ENCODE measurements around the gene TUT7. TPM values are rescaled to one million over a fixed set of nuclear protein-coding genes. Genes with fewer than 3 reads are reported as not detected.
A peak's percentile ranks its signal among the peaks of the same experiment; 100 is the strongest.

TUT7 gene
- total RNA-seq, 1 donor from 2014 or later = 15.9 TPM

GRCh38 chr9:86279839-86280238, 74.4 kb downstream of the TUT7 start:
- ATAC-seq (no peak), DNase-seq (no peak)
- intact Hi-C loops (cut with micrococcal nuclease) = no loop called here

DNA sequence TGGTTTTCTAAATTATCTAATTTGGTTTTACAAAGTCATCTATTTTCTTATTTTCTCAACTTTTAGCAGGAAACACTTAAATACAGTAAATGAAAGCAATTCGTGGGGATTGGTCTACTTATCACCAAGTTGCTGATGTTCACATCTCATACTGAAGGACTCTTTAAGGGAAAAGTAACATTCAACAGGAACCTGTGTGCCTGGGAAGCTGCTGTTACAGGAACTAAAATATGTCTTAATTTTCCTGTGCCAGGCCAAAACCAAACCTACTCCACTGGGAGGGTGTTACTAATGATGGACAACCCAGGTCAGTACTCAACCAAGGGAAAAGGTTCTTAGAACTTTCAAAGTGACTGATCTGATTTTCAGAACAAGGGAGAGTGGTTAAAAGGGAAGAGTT, 77.1 kb downstream of the TUT7 start:
- no peak for ATAC-seq
- DNase-seq = no peak
- intact Hi-C loops (cut with micrococcal nuclease) = no loop called here

GRCh38 chr9:86275962-86276361, 78.2 kb downstream of the TUT7 start:
- ATAC-seq = peak; percentile 19
- intact Hi-C loops (cut with micrococcal nuclease) = no loop called here
- no peak for DNase-seq

DNA sequence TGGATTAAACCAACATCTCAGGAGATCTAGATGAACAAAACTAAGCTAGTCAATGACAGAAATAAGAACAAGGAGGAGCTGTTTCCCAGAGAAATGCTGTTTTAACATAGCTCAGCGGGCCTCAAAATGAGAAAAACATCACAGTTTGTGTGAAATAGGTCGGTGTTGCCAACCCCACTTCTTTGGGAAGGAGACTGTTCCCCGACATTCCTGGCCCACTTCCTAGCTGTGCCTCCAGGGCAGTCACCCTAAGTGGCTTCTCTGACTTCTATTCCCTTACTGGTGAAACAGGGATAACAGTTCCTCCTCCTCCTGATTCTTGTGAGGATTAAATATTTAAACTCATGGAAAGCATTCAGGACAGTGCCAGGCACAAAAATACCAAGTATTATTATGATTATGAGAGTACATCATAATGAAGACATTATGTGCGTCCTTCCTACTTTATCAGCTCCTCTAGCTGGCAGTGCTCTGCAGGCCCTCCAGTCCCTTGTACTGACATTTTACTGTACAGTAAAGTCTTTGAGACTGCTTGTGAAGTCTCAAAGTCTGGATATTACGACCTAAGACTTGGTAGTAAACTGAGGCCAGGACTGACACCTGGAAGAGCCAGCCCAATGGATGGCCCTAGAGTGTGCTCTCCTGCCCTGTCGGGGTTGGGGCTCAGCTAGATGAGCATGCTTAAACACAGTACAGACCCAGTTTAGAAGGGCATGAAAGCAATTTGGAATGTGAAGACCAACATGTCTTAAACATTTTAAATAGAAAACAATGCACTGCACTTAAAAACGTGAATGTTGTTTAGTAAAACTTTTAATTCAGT, 79.2 kb downstream of the TUT7 start:
- peak; percentile 43 for ATAC-seq
- DNase-seq = no peak
- intact Hi-C loops (cut with micrococcal nuclease) = no loop called here

DNA sequence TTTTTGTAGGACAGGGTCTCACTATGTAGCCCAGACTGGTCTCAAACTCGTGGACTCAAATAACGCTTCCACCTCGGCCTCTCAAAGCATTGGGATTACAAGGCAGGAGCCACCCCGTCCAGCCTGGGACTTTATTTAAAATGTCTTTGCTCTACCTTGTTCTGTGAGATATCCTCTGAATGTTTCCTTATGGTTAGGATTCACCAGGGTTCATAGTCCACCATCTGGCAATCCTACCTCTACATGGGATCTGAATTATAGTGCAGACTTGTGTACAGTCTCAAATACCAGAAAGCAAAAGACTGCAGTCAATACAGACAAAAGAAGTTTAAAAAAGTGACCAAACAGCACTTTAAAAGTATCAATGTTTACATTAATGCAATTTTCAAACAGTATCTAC, 82.0 kb downstream of the TUT7 start:
- ATAC-seq (no peak), DNase-seq (no peak)
- intact Hi-C loops (cut with micrococcal nuclease) = no loop called here

GRCh38 chr9:86263876-86264275, 90.3 kb downstream of the TUT7 start:
- ATAC-seq (no peak), DNase-seq (no peak)
- intact Hi-C loops (cut with micrococcal nuclease) = no loop called here

- ATAC-seq (peak; percentile 28), DNase-seq (no peak)
- intact Hi-C loops (cut with micrococcal nuclease) = no loop called here
Observed at GRCh38 chr9:86262492-86262891, 91.7 kb downstream of the TUT7 start.

DNA sequence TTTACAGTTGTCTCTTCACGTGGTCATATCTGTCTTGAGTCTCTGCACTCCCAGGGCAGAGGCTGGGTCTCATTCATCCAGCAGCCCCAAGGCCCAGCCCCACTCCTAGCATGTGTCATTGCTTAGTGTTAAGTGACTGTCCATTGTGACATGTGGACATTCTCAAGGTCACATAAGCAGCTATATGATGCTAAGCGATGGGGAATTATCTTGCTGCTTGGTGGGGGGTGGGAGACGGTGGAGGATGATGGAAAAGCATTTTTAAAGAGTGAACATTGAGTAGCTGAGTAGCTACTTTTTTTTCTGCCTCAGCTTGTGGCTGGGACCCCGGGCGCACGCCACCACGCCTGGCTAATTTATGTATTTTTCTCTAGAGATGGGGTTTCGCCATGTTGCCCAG, 94.7 kb downstream of the TUT7 start, which contains the start of gene C9orf153:
C9orf153 (minus strand) TSS at position 101 of the 400 bp plus-strand sequence. CDS start 30,054 bp downstream, outside the sequence.
- intact Hi-C loops (cut with micrococcal nuclease) = no loop called here
- no peak for ATAC-seq
- no peak for DNase-seq

DNA sequence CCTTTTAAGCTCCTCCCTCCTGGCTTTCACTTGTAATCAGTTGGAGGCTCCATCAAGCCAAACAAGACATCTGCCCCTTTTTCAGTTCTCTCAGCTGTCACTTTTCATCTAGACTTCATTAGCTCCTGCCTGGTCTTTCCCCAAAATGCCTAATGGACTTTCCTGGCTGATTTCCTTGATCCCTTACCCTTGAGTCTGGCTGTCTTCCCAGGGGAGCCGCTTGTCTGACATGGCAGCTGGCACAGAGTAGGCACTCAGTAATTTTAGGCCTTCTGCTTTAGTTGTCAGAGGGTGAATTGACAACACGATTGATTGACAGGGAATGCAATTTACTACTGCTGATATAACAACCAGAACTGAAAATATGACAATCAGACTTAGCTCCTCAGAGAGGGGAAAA, 96.8 kb downstream of the TUT7 start:
- intact Hi-C loops (cut with micrococcal nuclease) = no loop called here
- ATAC-seq (peak; percentile 79), DNase-seq (peak; percentile 44)

DNA sequence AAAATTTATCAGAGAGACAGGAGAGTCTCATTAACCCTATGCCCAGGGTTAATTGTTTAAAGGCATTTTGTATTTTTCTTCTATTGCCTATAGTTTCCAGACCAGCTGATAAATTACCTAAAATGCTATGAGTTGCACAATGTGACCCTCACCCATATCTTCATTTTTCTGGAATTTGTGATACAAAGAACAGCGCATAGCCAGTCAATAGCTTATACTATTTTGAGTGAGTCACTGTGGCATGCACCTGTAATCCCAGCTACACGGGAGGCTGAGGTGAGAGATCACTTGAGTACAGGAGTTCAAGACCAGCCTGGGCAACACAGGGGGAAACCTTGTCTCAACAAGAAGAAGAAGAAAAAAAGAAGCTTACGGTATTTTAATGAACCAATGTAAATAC, 97.6 kb downstream of the TUT7 start:
- intact Hi-C loops (cut with micrococcal nuclease) = no loop called here
- ATAC-seq (no peak), DNase-seq (no peak)

- intact Hi-C loops (cut with micrococcal nuclease) = no loop called here
- no peak for DNase-seq
- no peak for ATAC-seq
Observed at GRCh38 chr9:86253577-86253976, 100.6 kb downstream of the TUT7 start.

- no peak for ATAC-seq
- intact Hi-C loops (cut with micrococcal nuclease) = no loop called here
- no peak for DNase-seq
Observed at GRCh38 chr9:86252870-86253269, 101.3 kb downstream of the TUT7 start.

DNA sequence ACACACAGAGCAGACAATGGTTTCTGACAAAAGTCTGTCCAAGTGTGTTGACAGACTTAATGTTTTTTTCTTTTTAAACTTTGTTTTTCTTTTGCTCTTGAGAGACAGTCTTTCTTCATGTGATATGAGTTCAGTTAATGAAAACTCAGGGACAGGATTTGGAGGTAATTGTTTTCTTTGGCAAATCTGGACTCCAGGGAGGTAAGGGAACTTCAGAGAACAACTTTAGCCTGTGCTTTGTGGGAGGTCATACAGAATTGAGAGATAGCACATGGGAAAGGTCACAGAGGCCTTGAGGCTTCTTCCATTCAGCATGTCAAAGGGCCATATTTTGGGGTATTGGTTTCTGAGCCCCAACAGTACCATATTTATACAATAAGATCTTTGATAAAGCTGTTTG, 104.1 kb downstream of the TUT7 start:
- intact Hi-C loops (cut with micrococcal nuclease) = no loop called here

DNA sequence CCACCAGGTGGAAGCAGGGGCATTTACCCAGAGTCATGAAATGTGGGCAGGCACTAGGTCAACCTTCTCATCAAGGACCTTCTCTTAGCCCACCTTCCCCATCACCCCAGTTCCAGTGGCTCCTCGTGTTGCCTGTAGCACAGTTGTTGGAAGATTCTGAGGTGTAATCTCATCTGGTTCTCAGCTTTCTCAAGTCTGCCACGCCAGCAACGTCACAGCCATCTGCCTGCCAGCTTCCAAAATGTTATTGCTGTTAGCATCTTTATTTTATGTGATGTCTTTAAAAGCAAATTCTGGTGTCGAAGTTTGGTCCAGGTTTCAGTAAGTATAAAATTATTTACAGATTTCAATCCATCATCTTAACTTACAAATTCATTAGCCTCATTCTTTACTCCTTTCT, 105.5 kb downstream of the TUT7 start:
- ATAC-seq (no peak), DNase-seq (no peak)
- intact Hi-C loops (cut with micrococcal nuclease) = no loop called here

More for the DNA sequence above, 104.1 kb downstream of the TUT7 start:
- ATAC-seq = no peak
- no peak for DNase-seq

- DNase-seq = peak; percentile 43
- ATAC-seq = peak; percentile 85
Observed at GRCh38 chr9:86246752-86247161, 107.5 kb downstream of the TUT7 start.

DNA sequence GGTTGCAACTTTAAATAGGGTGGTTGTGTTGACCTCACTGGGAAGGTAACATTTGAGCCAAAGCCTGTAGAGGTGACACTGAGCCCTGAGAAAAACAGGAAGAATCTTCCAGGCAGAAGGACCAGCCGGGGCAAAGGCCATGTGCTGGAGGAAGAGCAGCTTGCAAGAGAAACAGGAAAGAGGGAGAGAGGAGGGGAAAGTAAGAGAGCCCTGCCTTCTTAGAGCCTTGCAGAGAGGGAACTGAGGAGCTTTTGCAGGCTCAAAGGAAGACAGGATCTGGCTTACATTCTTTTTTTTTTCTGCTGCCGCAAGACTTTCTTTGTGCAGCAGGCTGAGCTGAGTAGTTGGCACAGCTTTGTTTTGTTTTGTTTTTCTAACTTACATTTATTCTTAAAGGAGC, 112.1 kb downstream of the TUT7 start:
- intact Hi-C loops (cut with micrococcal nuclease) = no loop called here
- ATAC-seq = peak; percentile 32
- DNase-seq = no peak

More at GRCh38 chr9:86246752-86247161, 107.5 kb downstream of the TUT7 start:
- intact Hi-C loops (cut with micrococcal nuclease) = no loop called here

DNA sequence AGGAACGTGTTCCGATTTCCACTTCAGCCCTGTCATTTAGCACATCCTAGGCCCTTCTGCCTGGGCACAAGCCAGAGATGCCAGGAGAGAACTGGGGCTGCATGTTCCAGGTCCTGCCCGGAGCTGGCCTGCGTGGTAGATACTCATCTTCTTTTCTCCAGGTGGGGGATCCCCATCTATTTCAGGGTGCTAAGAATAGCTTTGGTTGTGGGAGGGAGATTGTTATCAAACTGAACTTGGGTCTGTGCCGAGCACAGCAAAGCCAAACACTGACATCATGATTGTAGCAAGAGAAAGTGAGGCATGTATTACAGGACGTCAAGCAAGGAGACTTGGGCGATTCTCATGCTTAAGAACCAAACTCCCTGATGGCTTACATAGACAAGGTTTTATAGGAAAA, 113.0 kb downstream of the TUT7 start:
- ATAC-seq = no peak
- intact Hi-C loops (cut with micrococcal nuclease) = no loop called here

DNA sequence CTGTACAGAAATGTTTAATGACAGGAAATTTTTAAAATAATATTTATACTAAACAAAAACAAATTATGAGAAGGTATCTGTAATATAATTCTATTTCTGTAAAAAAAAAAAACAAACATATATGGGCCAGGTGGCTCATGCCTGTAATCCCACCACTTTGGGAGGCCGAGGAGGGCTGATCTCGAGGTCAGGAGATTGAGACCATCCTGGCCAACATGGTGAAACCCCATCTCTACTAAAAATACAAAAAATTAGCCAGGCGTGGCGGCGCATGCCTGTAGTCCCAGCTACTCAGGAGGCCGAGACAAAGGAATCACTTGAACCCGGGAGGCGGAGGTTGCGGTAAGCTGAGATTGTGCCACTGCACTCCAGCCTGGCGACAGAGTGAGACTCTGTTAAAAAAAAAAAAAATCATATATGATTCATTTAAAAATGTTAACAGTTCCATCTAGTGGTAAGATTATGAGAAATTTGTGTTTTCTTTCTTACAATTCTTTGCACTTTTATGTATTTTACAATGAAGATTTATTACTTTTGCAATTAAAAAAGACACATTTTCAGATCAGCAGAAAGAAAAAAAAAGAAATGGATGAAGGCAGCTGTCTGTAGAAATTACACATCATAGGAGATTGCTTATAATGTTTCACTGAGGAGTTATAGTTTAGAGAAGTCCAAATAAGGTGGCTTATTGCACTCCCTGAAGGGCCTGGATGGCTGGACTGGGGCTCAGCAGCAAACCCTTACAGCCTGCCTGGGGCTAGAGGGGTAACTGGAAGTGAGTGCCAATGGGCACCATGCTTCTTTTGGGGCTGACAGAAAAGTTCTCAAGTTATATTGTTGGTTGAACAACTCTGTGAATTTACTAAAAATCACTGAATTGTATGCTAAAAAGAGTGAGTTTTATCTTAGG, 115.1 kb downstream of the TUT7 start:
- intact Hi-C loops (cut with micrococcal nuclease) = no loop called here
- DNase-seq (no peak), ATAC-seq (no peak)

More for the DNA sequence above, 113.0 kb downstream of the TUT7 start:
- DNase-seq = no peak
